Lung (tissue), 12 donors: ENCODE data around the gene CDX2. TPM values are rescaled to one million over a fixed set of nuclear protein-coding genes. Genes with fewer than 3 reads are reported as not detected.

ENCODE experiments used
- ATAC-seq: fragments of 200-7000 bp; cut with Tn5 transposase; one replicate; pipeline ENCODE4 v1.9.1; 2020; ENCODE audit warnings: moderate number of reproducible peaks; ENCODE audit not compliant: insufficient read depth, low FRiP score
- DNase-seq, 3 donors: peaks; one replicate each; pipeline ENCODE4 v3.0.0-alpha.2; 2013 to 2017
- H3K27ac ChIP-seq, 2 donors: one replicate each; pipeline ENCODE4 v1.5.1; 2013; ENCODE audit warnings: mild to moderate bottlenecking in 2 of 2, moderate library complexity in 2 of 2, control low read depth in 1 of 2, inconsistent platforms in 1 of 2, low read depth in 1 of 2, low read length in 1 of 2
- H3K27me3 ChIP-seq, 3 donors: one replicate each; pipeline ENCODE4 v1.5.1; 2013; ENCODE audit warnings: low read length in 2 of 3; ENCODE audit not compliant: control insufficient read depth in 3 of 3, insufficient read depth in 3 of 3
- H3K36me3 ChIP-seq, 4 donors: one replicate each; pipeline ENCODE4 v1.5.1; 2013; ENCODE audit warnings: low read length in 4 of 4, mild to moderate bottlenecking in 1 of 4, moderate library complexity in 1 of 4; ENCODE audit not compliant: control insufficient read depth in 4 of 4, insufficient read depth in 4 of 4
- H3K4me1 ChIP-seq, 5 donors: one replicate each; pipeline ENCODE4 v1.5.1; 2013; ENCODE audit warnings: low read length in 5 of 5, mild to moderate bottlenecking in 2 of 5, moderate library complexity in 1 of 5; ENCODE audit not compliant: control insufficient read depth in 5 of 5, insufficient read depth in 5 of 5
- H3K4me3 ChIP-seq: one replicate; pipeline ENCODE4 v1.5.1; 2013; ENCODE audit warnings: mild to moderate bottlenecking, control low read depth, moderate library complexity
- H3K9ac ChIP-seq, 2 donors: one replicate each; pipeline ENCODE4 v1.5.1; 2013; ENCODE audit warnings: low read length in 2 of 2, control low read depth in 1 of 2; ENCODE audit not compliant: insufficient read depth in 1 of 2
- H3K9me3 ChIP-seq, 4 donors: one replicate each; pipeline ENCODE4 v1.5.1; 2013; ENCODE audit warnings: low read length in 3 of 4, mild to moderate bottlenecking in 1 of 4, moderate library complexity in 1 of 4; ENCODE audit not compliant: control insufficient read depth in 4 of 4, insufficient read depth in 3 of 4
- WGBS, 2 donors: extraction: QIAGEN DNeasy Blood & Tissue Kit; methylation state at CpG; one replicate each; pipeline ENCODE4 v1.1.7; 2013; 5-methylcytosine and 5-hydroxymethylcytosine counted together
- polyA plus RNA-seq, 2 donors: library from polyadenylated mRNA; stranded (reverse); fragments of 200-250 nt; gene quantifications; one replicate each; pipeline ENCODE4 v1.2.1, GENCODE V29; 2013
- total RNA-seq, 2 donors: library from RNA; depleted of rRNA in 1 of 2; stranded (reverse); fragments of >200 nt in 1 of 2; gene quantifications; one replicate each; pipeline ENCODE4 v1.2.1, GENCODE V29; 2014 to 2021
- TF ChIP-seq, protein P1 (sequence below): IDR thresholded peaks from 2 replicates; pipeline ENCODE4 v1.5.1; 2012; ENCODE audit warnings: mild to moderate bottlenecking; ENCODE audit errors: control extremely low read depth, extremely low read depth
- donor health status: control.
- donor health status: control.
- donor health status: Bipolar disorder and iron deficiency.
- donor health status: healthy.
- donor health status: DM: yes; HTN: yes; CAD: no.

The CDX2 gene
- total and polyA plus RNA-seq, 4 donors, result 0.12 TPM; not detected in 3

DNA sequence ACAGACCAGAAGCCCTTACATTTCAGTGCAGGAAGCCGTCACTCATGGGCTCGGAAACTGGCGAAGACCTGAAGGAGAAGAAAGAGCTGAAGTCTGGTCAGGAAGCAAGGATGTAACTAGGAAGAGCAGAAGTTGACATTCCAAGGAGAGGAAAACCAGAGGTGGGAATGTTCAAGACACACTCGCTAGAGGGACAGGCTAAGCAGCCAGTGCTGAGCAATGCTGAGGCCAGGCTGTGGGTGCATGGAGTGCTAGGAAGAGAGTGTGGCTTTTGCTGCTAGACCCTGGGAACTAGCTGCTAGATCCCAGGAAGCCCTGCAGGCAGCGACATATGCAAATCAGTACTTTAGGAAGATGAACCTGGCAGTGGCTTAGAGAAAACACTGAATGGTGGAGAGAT lies 31.5 kb upstream of the CDX2 start:
- Histone ChIP-seq H3K4me1 (no peaks in the 10 kb centered on the region), H3K9me3 (peaks cover 0 to 3% (median 0%) of the 10 kb centered on the region in 4 donors), H3K36me3 (no peaks in the 10 kb centered on the region), H3K27ac (no peak overlapping the region), H3K9ac (no peak overlapping the region), H3K4me3 (no peak overlapping the region), H3K27me3 (no peaks in the 10 kb centered on the region)
- DNase-seq, result no peak
- ATAC-seq, result peak; percentile 27
- TF ChIP-seq, protein P1, sequence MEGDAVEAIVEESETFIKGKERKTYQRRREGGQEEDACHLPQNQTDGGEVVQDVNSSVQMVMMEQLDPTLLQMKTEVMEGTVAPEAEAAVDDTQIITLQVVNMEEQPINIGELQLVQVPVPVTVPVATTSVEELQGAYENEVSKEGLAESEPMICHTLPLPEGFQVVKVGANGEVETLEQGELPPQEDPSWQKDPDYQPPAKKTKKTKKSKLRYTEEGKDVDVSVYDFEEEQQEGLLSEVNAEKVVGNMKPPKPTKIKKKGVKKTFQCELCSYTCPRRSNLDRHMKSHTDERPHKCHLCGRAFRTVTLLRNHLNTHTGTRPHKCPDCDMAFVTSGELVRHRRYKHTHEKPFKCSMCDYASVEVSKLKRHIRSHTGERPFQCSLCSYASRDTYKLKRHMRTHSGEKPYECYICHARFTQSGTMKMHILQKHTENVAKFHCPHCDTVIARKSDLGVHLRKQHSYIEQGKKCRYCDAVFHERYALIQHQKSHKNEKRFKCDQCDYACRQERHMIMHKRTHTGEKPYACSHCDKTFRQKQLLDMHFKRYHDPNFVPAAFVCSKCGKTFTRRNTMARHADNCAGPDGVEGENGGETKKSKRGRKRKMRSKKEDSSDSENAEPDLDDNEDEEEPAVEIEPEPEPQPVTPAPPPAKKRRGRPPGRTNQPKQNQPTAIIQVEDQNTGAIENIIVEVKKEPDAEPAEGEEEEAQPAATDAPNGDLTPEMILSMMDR, result no peak
- 43 to 55% methylated on average over 5 of the region's 5 CpGs for WGBS, 2 donors

DNA sequence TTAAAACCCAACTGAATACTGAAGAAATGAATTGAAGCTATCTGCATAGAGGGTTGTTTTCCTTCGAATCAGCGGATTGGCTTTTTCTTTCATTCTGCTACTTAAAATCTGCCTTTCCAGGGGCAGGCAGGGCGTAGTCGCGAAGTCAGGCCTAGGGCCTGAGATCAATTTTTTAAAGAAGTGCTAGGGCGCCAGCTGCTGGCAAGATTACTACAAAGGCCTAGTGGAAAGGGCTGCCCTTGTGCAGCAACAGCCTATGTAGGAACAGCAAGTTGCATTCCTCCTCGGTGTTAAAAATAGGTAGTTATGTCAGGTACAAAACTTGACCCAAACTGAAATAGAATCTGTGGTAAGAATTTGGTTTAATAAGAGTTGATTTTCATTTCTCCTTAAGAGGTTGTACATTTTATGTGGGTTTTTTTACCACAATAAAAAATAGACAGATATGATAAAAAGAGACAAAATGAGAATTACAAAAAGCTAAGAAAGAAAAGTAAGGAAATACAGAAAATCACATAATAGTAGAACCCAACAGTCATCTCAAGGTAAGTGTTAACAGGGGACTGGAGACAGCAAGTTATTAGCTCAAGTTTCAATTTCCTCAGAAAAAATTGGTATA lies 28.9 kb upstream of the CDX2 start:
- 63 to 65% methylated on average over 7 of the region's 7 CpGs for WGBS, 2 donors
- no peaks in the 10 kb centered on the region for H3K36me3 ChIP-seq
- no peak for ATAC-seq
- H3K4me1 ChIP-seq, result no peaks in the 10 kb centered on the region
- TF ChIP-seq, protein P1, result no peak
- peaks cover 0 to 3% (median 0%) of the 10 kb centered on the region in 4 donors for H3K9me3 ChIP-seq
- H3K9ac ChIP-seq, result no peak overlapping the region
- no peak overlapping the region for H3K4me3 ChIP-seq
- peaks cover 0 to 3% (median 0%) of the 10 kb centered on the region in 3 donors for H3K27me3 ChIP-seq
- peak; percentile 45 to 58 (median 52) for DNase-seq
- no peak overlapping the region for H3K27ac ChIP-seq

DNA sequence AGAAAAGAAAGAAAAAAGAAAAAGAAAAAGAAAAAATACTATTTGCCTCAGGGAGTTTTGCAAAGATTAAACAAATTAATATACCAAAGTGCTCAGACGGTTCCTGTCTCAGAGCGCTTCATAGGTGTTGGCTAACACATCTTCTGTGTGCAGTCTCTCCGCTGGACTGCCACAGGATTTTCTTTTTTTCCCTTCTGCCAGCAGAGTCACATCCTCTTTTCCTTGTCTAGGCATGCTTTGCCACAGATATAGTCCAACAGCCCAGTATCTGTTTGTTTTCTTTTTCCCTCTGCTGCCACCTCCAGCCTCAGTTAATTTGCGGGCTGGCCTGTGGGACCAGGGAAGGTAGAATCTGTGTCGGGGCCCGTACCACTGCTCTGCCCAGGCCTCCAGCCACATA lies 22.8 kb upstream of the CDX2 start:
- Histone ChIP-seq H3K27me3 (peaks cover 2 to 27% (median 4%) of the 10 kb centered on the region in 3 donors), H3K9ac (no peak overlapping the region), H3K36me3 (no peaks in the 10 kb centered on the region), H3K9me3 (no peaks in the 10 kb centered on the region), H3K4me1 (no peaks in the 10 kb centered on the region), H3K4me3 (no peak overlapping the region), H3K27ac (no peak overlapping the region)
- no peak for DNase-seq
- no peak for ATAC-seq
- 74 to 79% methylated on average over 6 of the region's 6 CpGs for WGBS, 2 donors
- TF ChIP-seq, protein P1, result no peak

DNA sequence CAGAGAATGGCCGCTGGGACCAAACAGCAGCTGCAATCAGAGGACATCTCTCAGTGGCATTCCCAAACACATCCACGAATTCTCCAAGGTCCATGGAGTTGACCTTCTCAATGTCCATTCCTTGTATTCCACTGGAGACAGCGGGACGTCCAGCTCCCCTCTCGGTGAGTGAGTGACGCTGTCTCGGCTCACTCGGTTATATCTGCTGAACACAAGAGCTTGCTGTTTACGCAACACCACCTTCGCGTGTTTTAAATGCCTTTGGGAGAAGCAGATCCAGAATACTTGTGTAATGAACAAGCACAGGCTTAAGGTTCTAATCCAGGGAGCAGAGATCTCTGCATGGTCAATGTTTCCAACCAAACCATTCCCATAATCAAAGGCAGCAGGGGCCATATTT lies 19.4 kb upstream of the CDX2 start, which contains the start of gene URAD:
TSS of gene URAD (minus strand) at position 174 of the 400 bp plus-strand sequence. CDS start at position 118, 56 bp downstream.
- no peak within 1 kb of the TSS for H3K4me3 ChIP-seq
- TF ChIP-seq, protein P1, result no peak
- no peak for ATAC-seq
- H3K9ac ChIP-seq, result no peak within 1 kb of the TSS
- H3K36me3 ChIP-seq, result no peaks in the 10 kb centered on the region
- H3K27me3 ChIP-seq, result peaks cover 4 to 43% (median 7%) of the 10 kb centered on the region in 3 donors
- H3K9me3 ChIP-seq, result no peaks in the 10 kb centered on the region
- H3K27ac ChIP-seq, result no peak within 1 kb of the TSS
- 63 to 75% methylated on average over 11 of the region's 11 CpGs for WGBS, 2 donors
- DNase-seq, result no peak
- no peaks in the 10 kb centered on the region for H3K4me1 ChIP-seq
